GM18907 (cell line): ENCODE measurements around the gene UBE2J2.
"Not testable (repeated sequence)": the region's sequence is repeated elsewhere in the genome, so short reads cannot be mapped to it uniquely, and the experiment has no call there.

Source experiments
- ATAC-seq: cut with Tn5 transposase; IDR thresholded peaks from one replicate; pipeline ENCODE4 v1.9.1; 2021; ENCODE audit warnings: mild to moderate bottlenecking, moderate library complexity; ENCODE audit not compliant: unreplicated experiment

UBE2J2 gene

DNA sequence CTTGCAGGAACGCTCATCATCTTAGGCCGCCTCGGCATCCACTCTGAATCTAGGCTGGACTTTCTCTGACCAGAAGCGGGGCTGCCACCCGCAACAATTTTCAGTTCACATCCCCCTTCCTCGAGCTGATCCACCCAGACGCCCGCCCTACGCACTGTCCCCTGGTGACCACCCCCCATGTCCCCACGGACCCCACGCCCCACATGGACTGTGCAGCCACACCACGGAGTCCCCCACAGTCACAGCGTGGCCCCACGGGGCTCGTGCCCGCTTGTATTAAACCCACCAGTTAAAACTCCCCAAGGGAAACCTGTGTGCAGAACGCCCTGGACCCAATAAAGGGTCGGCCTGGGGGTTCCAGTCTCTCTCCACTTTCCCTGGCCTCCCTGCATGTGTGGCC, 14.1 kb downstream of the UBE2J2 start:
- no peak for ATAC-seq

- ATAC-seq: no peak
These were observed 14.6 kb downstream of the UBE2J2 start for GRCh38 chr1:1259119-1259488.

DNA sequence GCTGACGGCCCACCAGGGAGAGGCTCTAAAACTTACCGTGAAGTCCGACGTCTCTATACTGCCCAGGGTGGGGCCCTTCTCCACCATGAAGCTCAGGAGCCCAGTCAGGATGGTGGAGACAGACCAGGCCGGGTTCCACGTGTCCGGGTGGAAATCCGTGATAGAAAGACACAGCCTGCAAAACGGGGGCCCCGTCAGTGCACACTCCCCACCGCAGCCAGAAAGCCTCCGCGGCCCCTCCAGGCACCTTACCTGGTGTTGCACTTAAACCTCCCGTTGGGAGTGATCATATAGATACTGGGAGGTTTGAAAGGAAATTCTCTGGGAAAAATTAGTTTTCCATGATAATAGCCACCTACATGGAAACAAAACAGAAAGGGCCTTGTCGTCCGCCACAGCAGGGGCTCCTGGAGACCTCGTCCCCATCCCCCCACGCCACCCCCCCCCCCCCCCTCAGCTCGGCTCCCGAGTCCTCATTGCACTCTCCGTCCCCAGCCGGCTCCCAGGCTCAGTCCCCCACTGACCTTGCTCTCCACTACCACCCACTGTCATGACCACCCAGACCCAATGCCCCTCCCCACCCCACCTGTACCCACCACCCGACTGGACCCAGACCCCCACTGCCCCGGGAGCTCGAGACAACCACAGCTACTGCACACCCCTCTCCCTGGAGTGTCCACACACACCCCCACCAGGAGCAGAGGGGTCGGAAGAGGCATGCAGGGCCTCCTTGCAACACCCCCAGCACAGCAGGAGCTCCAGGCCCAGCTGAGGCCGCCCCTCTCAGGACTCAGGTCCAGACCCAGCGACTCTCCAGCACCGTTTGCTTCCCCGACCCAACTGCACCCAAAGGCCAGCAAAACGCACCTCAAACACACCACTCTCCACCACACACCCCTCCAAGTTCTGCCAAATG, 16.4 kb downstream of the UBE2J2 start:
- no peak for ATAC-seq

DNA sequence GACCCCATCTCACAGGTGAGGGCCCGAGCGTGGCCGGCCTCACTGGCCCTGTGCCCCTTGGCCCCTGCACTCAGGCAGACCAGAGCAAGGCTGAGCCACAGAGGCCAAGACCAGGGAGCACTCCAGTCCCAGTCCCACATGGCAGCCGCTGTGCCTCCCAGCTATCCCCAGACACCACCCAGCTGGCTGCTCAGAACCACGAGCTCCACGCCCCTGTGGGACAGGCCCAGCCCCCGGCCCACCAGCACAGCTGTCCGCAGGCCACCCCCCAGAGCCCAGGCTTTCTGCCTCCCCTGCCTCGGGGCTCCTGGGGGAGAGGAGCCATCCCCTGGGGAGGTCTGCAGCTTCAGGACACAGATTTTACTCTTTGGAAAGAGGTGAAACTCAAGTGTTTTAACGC, 18.0 kb downstream of the UBE2J2 start:
- no peak for ATAC-seq

DNA sequence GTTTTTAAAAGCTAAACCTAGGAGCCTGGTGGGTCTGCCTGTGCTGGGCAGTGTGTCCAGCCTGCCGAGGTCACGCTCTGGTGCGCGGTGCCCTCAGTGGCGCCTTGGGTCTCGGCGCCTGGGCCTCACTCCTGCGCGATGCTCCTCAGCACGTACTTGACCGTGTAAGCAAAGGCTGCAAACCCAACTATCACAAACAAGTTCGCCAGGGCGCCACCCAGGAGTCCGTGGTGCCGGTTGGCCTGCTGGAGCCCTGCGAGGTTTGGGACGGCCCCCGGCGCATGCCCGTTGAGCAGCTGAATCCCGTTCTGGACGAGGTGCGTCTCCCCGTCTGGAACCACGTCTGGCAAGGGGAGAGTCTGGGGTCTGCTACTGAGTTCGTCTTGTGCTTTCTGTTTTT, 18.6 kb downstream of the UBE2J2 start:
- ATAC-seq: no peak

DNA sequence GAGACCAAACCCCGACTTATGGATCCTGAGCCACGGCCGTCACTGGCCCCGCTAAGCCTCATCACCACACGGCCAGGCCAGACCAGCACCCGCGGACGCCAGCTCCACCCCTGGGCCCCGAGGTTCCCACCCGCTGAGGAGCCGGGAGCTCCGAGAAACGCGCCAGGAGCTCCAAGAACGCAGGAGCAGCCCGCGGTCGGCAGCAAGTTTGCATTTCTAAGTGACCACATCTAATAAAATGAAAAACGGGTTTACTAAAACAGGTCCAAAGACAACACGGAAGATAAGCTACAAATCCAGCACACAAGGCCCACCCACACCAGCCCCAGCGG, 19.0 kb downstream of the UBE2J2 start:
- ATAC-seq: no peak

- no peak for ATAC-seq
These were observed 19.5 kb downstream of the UBE2J2 start for GRCh38 chr1:1253972-1254666.

DNA sequence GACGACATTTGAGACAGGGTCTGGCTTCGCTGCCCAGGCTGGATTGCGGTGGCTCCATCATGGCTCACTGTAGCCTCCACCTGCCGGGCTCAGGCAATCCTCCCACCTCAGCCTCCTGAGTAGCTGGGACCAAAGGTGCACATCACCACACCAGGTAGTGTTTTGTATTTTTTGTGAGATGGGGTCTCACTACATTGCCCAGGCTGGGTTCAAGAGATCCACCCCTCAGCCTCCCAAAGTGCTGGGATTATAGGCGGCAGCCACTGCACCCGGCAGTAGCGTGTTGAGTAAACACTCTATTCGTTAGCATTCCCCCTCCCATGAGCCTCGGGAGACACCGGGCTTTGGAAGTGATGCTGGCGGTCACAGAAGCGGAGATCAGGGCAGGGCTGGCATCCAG, 20.3 kb downstream of the UBE2J2 start:
- no peak for ATAC-seq

DNA sequence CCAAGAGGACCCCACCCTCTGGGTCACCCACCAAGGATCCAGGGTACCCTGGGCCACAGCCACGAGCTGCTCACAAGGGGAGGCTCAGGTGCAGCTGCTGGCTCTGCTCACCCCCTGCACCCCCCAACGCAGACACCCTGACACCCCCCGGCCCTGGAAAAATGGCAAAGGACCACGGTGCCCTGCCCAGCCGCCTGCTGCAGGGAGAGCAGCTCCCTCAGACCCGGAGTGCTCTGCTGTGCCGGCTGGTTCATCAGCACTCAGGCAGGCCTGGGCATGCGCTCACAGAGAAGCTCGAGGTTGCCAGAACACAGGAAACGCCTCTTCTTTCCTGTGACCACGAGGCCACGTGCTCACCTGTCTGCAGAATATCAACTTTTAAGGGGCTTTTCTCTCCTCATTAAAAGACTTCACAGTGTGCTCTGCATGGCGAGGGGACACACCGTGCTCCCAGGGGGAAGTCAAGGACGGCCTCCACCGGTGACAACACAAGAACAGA, 22.8 kb downstream of the UBE2J2 start:
- no peak for ATAC-seq

DNA sequence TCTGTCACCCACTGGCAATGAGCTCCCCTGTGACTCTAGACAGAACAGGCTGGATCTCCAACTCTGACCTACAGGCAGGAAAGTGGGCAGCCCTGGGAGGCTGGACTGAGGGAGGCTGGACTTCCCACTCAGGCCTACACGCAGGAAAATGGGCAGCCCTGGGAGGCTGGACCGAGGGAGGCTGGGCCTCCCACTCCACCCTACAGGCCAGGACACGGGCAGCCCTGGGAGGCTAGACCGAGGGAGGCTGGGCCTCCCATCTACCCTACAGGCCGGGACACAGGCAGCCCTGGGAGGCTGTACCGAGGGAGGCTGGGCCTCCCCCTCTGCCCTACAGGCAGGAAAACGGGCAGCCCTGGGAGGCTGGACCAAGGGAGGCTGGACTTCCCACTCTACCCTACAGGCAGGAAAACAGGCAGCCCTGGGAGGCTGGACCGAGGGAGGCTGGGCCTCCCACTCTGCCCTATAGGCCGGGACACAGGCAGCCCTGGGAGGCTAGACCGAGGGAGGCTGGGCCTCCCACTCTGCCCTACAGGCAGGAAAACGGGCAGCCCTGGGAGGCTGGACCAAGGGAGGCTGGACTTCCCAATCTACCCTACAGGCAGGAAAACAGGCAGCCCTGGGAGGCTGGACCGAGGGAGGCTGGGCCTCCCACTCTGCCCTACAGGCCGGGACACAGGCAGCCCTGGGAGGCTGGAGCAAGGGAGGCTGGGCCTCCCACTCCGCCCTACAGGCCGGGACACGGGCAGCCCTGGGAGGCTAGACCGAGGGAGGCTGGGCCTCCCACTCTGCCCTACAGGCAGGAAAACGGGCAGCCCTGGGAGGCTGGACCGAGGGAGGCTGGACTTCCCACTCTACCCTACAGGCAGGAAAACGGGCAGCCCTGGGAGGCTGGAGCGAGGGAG, 25.4 kb downstream of the UBE2J2 start:
- not testable (repeated sequence) for ATAC-seq

DNA sequence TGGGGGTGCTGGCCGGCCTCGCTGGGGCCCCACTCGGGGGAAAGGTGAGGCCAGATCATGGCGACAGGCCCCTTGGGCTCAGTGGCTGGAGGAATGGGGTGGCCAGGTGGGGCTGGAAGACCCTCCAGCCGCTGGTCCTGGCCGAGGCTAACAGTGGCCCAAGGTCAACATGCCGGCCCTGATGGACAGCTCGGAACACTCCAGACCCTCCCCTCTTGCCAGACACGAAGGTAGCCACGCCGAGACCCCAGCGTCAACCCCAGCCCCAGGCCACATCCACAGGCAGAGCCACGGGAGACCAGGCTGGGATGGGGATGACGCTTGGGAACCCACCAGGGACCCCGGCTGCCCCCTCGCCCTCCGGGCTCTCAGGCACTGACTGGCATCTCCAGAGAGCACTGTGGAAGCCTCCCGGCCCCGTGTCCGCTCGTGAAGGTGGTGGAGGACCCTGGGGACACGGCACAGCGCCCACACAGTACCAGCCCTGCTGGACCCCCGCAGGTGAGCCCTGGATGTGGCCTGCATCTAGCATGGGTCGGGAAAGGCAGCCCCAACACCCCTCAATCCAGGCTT, 26.2 kb downstream of the UBE2J2 start:
- ATAC-seq: no peak

GRCh38 chr1:1246577-1247340, 26.9 kb downstream of the UBE2J2 start, which contains the start of gene C1QTNF12:
Gene C1QTNF12 (minus strand): TSS chr1:1246722. CDS start chr1:1246690, 32 bp downstream.
- no peak for ATAC-seq

GRCh38 chr1:1245817-1246576, 27.7 kb downstream of the UBE2J2 start:
- no peak for ATAC-seq

DNA sequence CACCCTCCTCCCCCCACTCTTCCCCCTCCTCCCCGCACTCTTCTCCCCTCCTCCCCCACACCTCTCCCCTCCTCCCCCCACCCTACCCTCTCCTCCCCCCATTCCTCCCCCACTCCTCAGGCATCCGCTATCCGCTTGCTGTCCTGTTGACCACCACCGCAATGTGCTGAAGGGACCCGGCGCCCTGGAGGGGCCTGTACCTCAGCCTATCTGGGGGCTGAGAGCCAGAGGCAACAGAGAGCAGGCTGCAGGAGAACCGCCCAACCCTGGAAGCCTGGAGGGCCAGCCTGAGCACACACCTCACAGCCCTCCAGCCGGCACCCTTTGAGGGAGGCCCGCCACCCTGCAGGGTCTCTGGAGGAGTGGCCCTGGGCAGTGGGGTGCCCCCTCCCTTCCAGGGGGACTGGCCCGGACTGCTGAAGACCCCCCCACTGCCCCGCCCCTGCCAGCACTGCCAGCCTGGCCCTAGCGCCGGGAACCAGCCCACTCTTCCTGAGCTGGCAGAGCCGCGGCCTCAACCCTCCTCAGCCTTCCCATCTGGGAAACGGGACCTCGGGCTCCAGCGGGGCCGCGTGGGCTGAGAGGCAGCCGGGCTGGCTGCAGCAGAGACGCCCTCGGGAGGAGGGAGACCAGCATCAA, 28.4 kb downstream of the UBE2J2 start:
- no peak for ATAC-seq

GRCh38 chr1:1244192-1244811, 29.4 kb downstream of the UBE2J2 start:
- no peak for ATAC-seq

- ATAC-seq: no peak
These were observed 29.9 kb downstream of the UBE2J2 start for GRCh38 chr1:1243807-1244191.

- no peak for ATAC-seq
These were observed 30.4 kb downstream of the UBE2J2 start for GRCh38 chr1:1243266-1243660.

GRCh38 chr1:1242461-1243265, 31.0 kb downstream of the UBE2J2 start:
- no peak for ATAC-seq
